ENCODE data around the gene STOML3.

Gene STOML3

GRCh38 chr13:38965281-38965680 is 25.4 kb downstream of the STOML3 start:
- no peak for DNase-seq (ENCODE audit: low spot score)
- no peaks in the 10 kb centered on the region for H3K36me3 Mint-ChIP-seq (ENCODE audit: low read depth)
- H3K27me3 Mint-ChIP-seq (ENCODE audit: low read depth) = no peaks in the 10 kb centered on the region
- H3K9me3 Mint-ChIP-seq = no peaks in the 10 kb centered on the region
- H3K4me3 Mint-ChIP-seq = no peak overlapping the region
- no peaks in the 10 kb centered on the region for H3K4me1 Mint-ChIP-seq (ENCODE audit: low read depth)
- no peak overlapping the region for H3K27ac Mint-ChIP-seq

DNA sequence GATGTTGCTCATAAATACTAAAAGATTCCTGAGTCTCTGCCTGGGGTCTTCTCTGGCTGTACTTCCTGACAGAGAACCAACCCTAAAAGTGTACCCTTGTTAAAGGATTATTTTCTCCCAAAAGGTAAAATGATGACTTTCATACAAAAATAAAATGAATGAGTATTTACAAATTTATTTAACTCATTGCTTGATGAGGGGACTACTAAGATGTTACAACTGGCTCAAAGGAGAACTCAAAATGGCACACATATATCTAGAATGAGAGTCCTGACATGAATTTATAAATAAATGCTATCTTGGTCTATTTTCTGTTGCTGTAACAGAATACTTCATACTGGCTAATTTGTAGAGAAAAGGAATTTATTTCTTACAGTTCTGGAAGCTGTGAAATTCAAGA is 30.5 kb downstream of the STOML3 start:
- DNase-seq (ENCODE audit: low spot score) = no peak
- Mint-ChIP-seq H3K27ac (no peak overlapping the region), H3K27me3 (ENCODE audit: low read depth) (no peaks in the 10 kb centered on the region), H3K4me1 (ENCODE audit: low read depth) (no peaks in the 10 kb centered on the region), H3K36me3 (ENCODE audit: low read depth) (no peaks in the 10 kb centered on the region), H3K4me3 (no peak overlapping the region), H3K9me3 (no peaks in the 10 kb centered on the region)

DNA sequence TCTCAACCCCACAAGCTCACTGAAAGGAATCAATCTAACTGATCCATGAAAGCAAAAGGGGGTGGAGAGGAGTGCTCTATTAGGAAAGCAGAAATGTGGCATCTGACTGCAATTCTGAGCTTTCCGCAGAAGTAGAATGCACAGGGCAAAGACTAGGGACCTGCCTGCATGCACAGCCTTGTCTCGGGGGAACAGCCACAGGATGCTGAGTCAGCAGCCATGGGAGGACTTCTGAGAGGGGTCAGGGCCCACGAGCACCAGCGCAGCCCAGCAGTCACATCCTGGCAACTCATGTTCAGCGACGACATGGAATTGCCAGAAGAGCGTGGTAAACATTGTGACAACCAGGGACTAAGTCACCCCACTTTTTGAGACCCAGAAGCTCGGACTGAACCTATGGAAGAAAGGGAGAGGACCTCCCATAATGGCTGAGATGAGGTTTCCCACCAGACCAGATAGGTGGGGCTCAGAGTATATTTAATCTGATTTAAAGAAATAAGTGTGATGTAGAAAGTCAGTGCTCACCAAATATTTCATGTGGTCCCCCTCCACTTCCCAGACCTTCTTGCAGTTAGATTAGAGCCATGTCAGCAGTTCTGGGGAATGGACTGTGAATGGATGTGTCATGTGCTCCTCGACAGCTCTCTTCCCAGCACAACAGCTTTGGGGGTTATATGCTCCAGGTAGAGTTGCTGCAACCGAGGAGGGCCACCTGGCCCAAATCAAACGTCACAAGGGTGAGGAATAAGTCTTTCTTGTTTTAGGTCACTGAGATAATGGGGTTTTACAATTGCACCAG is 32.6 kb downstream of the STOML3 start:
- Mint-ChIP-seq H3K9me3 (no peaks in the 10 kb centered on the region), H3K36me3 (ENCODE audit: low read depth) (no peaks in the 10 kb centered on the region), H3K4me1 (ENCODE audit: low read depth) (no peaks in the 10 kb centered on the region), H3K27ac (no peak overlapping the region), H3K4me3 (no peak overlapping the region), H3K27me3 (ENCODE audit: low read depth) (no peaks in the 10 kb centered on the region)
- no peak for DNase-seq (ENCODE audit: low spot score)

DNA sequence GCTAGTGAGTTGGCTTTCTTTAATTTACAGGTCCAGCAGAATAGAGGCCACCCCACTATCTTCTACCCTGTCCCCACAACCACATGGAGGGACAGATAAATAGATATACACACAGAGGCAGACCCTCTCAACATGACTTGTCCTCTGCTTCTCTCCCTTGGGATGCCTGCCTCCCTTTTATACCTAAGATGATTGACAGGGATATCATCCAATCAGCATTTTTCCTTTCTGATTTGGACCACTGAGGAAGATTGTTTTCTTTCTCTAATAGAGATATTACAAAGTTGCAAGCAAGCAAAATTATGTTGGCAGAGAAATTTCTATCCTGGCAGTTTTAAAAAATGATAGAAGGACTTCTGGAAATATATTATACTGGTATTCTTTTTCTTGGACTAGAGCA is 35.8 kb downstream of the STOML3 start:
- no peak for DNase-seq (ENCODE audit: low spot score)
- Mint-ChIP-seq H3K36me3 (ENCODE audit: low read depth) (no peaks in the 10 kb centered on the region), H3K9me3 (no peaks in the 10 kb centered on the region), H3K4me3 (no peak overlapping the region), H3K27me3 (ENCODE audit: low read depth) (no peaks in the 10 kb centered on the region), H3K4me1 (ENCODE audit: low read depth) (peaks cover 2% of the 10 kb centered on the region), H3K27ac (no peak overlapping the region)

GRCh38 chr13:38954291-38954690 is 36.3 kb downstream of the STOML3 start:
- Mint-ChIP-seq H3K27me3 (ENCODE audit: low read depth) (no peaks in the 10 kb centered on the region), H3K27ac (no peak overlapping the region), H3K4me1 (ENCODE audit: low read depth) (peaks cover 2% of the 10 kb centered on the region), H3K9me3 (no peaks in the 10 kb centered on the region), H3K36me3 (ENCODE audit: low read depth) (no peaks in the 10 kb centered on the region), H3K4me3 (no peak overlapping the region)
- DNase-seq (ENCODE audit: low spot score) = no peak

DNA sequence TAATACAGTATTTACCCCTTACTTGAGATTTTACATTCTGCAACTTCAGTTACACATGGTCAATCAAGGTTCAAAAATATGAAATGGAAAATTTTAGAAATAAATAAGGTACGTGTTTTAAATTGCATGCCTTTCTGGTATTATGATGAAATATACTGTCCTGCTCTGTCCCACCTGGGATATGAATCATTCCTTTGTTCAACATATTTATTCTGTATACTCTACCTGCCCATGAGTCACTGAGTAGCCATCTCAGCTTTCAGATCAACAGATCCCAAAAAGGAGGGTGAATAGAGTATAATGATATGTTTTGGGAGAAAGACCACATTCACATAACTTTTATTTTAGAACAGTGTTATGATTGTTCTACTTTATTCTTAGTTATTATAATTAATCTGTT is 37.8 kb downstream of the STOML3 start:
- Mint-ChIP-seq H3K27me3 (ENCODE audit: low read depth) (no peaks in the 10 kb centered on the region), H3K4me1 (ENCODE audit: low read depth) (peaks cover 2% of the 10 kb centered on the region), H3K36me3 (ENCODE audit: low read depth) (no peaks in the 10 kb centered on the region), H3K9me3 (no peaks in the 10 kb centered on the region), H3K4me3 (no peak overlapping the region), H3K27ac (no peak overlapping the region)
- no peak for DNase-seq (ENCODE audit: low spot score)

- Mint-ChIP-seq H3K27me3 (ENCODE audit: low read depth) (no peaks in the 10 kb centered on the region), H3K9me3 (no peaks in the 10 kb centered on the region), H3K4me1 (ENCODE audit: low read depth) (peaks cover 2% of the 10 kb centered on the region), H3K36me3 (ENCODE audit: low read depth) (no peaks in the 10 kb centered on the region), H3K27ac (no peak overlapping the region), H3K4me3 (no peak overlapping the region)
- peak; percentile 17 for DNase-seq (ENCODE audit: low spot score)
Observed at GRCh38 chr13:38951525-38952313, 38.9 kb downstream of the STOML3 start.

GRCh38 chr13:38950987-38951386 is 39.6 kb downstream of the STOML3 start:
- Mint-ChIP-seq H3K36me3 (ENCODE audit: low read depth) (no peaks in the 10 kb centered on the region), H3K4me1 (ENCODE audit: low read depth) (peaks cover 2% of the 10 kb centered on the region), H3K9me3 (no peaks in the 10 kb centered on the region), H3K27ac (no peak overlapping the region), H3K4me3 (no peak overlapping the region), H3K27me3 (ENCODE audit: low read depth) (no peaks in the 10 kb centered on the region)
- no peak for DNase-seq (ENCODE audit: low spot score)

- Mint-ChIP-seq H3K4me1 (ENCODE audit: low read depth) (peaks cover 2% of the 10 kb centered on the region), H3K27me3 (ENCODE audit: low read depth) (no peaks in the 10 kb centered on the region), H3K27ac (no peak overlapping the region), H3K36me3 (ENCODE audit: low read depth) (no peaks in the 10 kb centered on the region), H3K9me3 (no peaks in the 10 kb centered on the region), H3K4me3 (no peak overlapping the region)
- DNase-seq (ENCODE audit: low spot score) = no peak
Observed at GRCh38 chr13:38947054-38947453, 43.6 kb downstream of the STOML3 start.

- Mint-ChIP-seq H3K9me3 (no peaks in the 10 kb centered on the region), H3K27me3 (ENCODE audit: low read depth) (no peaks in the 10 kb centered on the region), H3K36me3 (ENCODE audit: low read depth) (no peaks in the 10 kb centered on the region), H3K27ac (no peak overlapping the region), H3K4me1 (ENCODE audit: low read depth) (peaks cover 1% of the 10 kb centered on the region), H3K4me3 (no peak overlapping the region)
- no peak for DNase-seq (ENCODE audit: low spot score)
Observed at GRCh38 chr13:38944219-38944618, 46.4 kb downstream of the STOML3 start.

- no peak for DNase-seq (ENCODE audit: low spot score)
- Mint-ChIP-seq H3K9me3 (no peaks in the 10 kb centered on the region), H3K4me1 (ENCODE audit: low read depth) (peaks cover 1% of the 10 kb centered on the region), H3K4me3 (no peak overlapping the region), H3K27ac (no peak overlapping the region), H3K36me3 (ENCODE audit: low read depth) (no peaks in the 10 kb centered on the region), H3K27me3 (ENCODE audit: low read depth) (no peaks in the 10 kb centered on the region)
Observed at GRCh38 chr13:38943231-38943630, 47.4 kb downstream of the STOML3 start.

- Mint-ChIP-seq H3K27me3 (ENCODE audit: low read depth) (no peaks in the 10 kb centered on the region), H3K4me3 (no peak overlapping the region), H3K36me3 (ENCODE audit: low read depth) (no peaks in the 10 kb centered on the region), H3K27ac (no peak overlapping the region), H3K4me1 (ENCODE audit: low read depth) (peaks cover 1% of the 10 kb centered on the region), H3K9me3 (no peaks in the 10 kb centered on the region)
- DNase-seq (ENCODE audit: low spot score) = no peak
Observed at GRCh38 chr13:38941353-38941945, 49.2 kb downstream of the STOML3 start.

DNA sequence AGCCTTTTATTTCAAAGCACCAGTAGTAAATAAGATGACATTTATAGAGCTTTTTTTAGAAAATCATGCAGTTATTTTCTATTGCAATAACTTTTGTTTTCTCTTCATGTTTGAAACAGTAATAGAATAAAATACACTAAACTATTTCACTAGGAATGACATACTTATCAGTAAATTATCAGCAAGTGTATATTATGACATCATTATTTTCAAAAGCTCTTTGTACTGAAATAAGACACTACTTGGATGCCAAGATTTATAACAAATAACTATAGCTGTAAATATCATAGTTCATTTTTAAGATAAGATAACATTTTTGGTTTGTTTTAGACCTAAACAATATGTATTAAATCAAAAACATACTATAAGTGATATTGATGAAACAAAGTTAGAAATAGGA is 56.8 kb downstream of the STOML3 start:
- DNase-seq (ENCODE audit: low spot score) = no peak
- no peak overlapping the region for H3K4me3 Mint-ChIP-seq
- no peaks in the 10 kb centered on the region for H3K4me1 Mint-ChIP-seq (ENCODE audit: low read depth)
- no peaks in the 10 kb centered on the region for H3K36me3 Mint-ChIP-seq (ENCODE audit: low read depth)
- H3K27me3 Mint-ChIP-seq (ENCODE audit: low read depth) = no peaks in the 10 kb centered on the region
- H3K27ac Mint-ChIP-seq = no peak overlapping the region
- no peaks in the 10 kb centered on the region for H3K9me3 Mint-ChIP-seq

GRCh38 chr13:38922170-38922569 is 68.5 kb downstream of the STOML3 start:
- Mint-ChIP-seq H3K27ac (no peak overlapping the region), H3K4me3 (no peak overlapping the region), H3K36me3 (ENCODE audit: low read depth) (no peaks in the 10 kb centered on the region), H3K9me3 (no peaks in the 10 kb centered on the region), H3K27me3 (ENCODE audit: low read depth) (peaks cover 7% of the 10 kb centered on the region), H3K4me1 (ENCODE audit: low read depth) (peaks cover 3% of the 10 kb centered on the region)
- no peak for DNase-seq (ENCODE audit: low spot score)
